SJSA1 (cell line): ENCODE results near the gene ARSG. TPM values are rescaled to one million over a fixed set of nuclear protein-coding genes. Genes with fewer than 3 reads are reported as not detected.

Source experiments
- DNase-seq, 2 experiments: peaks; one replicate each; pipeline ENCODE4 v3.0.0-alpha.2; 2015 to 2020; ENCODE audit warnings: low spot score in 2 of 2, low read depth in 1 of 2
- H3K27ac ChIP-seq: fragments of 250-450 bp; sonication (Bioruptor Pico); 2 replicates; pipeline ENCODE4 v1.5.1; 2020; ENCODE audit warnings: mild to moderate bottlenecking, moderate library complexity
- H3K27me3 ChIP-seq: fragments of 250-450 bp; sonication (Bioruptor Pico); replicated peaks from 2 replicates; pipeline ENCODE4 v1.5.1; 2020; ENCODE audit warnings: mild to moderate bottlenecking, moderate library complexity
- H3K36me3 ChIP-seq: fragments of 250-450 bp; sonication (Bioruptor Pico); 2 replicates; pipeline ENCODE4 v1.5.1; 2020; ENCODE audit warnings: mild to moderate bottlenecking
- H3K4me1 ChIP-seq: fragments of 250-450 bp; sonication (Bioruptor Pico); replicated peaks from 2 replicates; pipeline ENCODE4 v1.6.1; 2021; ENCODE audit warnings: mild to moderate bottlenecking
- H3K4me3 ChIP-seq: fragments of 250-450 bp; sonication (Bioruptor Pico); 2 replicates; pipeline ENCODE4 v1.5.1; 2020; ENCODE audit warnings: mild to moderate bottlenecking
- H3K9me3 ChIP-seq: fragments of 250-450 bp; sonication (Bioruptor Pico); replicated peaks from 2 replicates; pipeline ENCODE4 v1.5.1; 2020; ENCODE audit warnings: mild to moderate bottlenecking
- total RNA-seq: library from RNA; depleted of rRNA; stranded (reverse); fragments of >200 nt; shearing (Covaris generic); gene quantifications from 2 replicates; pipeline ENCODE4 v1.2.3, GENCODE V29; 2014

ARSG gene
- total RNA-seq, 1 experiment from 2014 or later = not detected

- Histone ChIP-seq H3K27ac (no peak overlapping the region), H3K9me3 (no peaks in the 10 kb centered on the region), H3K4me1 (no peaks in the 10 kb centered on the region), H3K27me3 (no peaks in the 10 kb centered on the region), H3K36me3 (peaks cover 28% of the 10 kb centered on the region), H3K4me3 (no peak overlapping the region)
- DNase-seq = no peak
These were observed 132.9 kb downstream of the ARSG start for GRCh38 chr17:68424203-68424602.

GRCh38 chr17:68424861-68425260 is 133.6 kb downstream of the ARSG start:
- H3K4me1 ChIP-seq = no peaks in the 10 kb centered on the region
- H3K36me3 ChIP-seq = peaks cover 34% of the 10 kb centered on the region
- no peaks in the 10 kb centered on the region for H3K9me3 ChIP-seq
- H3K27me3 ChIP-seq = no peaks in the 10 kb centered on the region
- H3K4me3 ChIP-seq = no peak overlapping the region
- no peak overlapping the region for H3K27ac ChIP-seq
- DNase-seq = no peak

GRCh38 chr17:68425979-68426378 is 134.7 kb downstream of the ARSG start:
- H3K4me3 ChIP-seq = no peak overlapping the region
- no peaks in the 10 kb centered on the region for H3K27me3 ChIP-seq
- no peaks in the 10 kb centered on the region for H3K4me1 ChIP-seq
- H3K27ac ChIP-seq = no peak overlapping the region
- no peak for DNase-seq
- H3K36me3 ChIP-seq = peaks cover 45% of the 10 kb centered on the region
- no peaks in the 10 kb centered on the region for H3K9me3 ChIP-seq

DNA sequence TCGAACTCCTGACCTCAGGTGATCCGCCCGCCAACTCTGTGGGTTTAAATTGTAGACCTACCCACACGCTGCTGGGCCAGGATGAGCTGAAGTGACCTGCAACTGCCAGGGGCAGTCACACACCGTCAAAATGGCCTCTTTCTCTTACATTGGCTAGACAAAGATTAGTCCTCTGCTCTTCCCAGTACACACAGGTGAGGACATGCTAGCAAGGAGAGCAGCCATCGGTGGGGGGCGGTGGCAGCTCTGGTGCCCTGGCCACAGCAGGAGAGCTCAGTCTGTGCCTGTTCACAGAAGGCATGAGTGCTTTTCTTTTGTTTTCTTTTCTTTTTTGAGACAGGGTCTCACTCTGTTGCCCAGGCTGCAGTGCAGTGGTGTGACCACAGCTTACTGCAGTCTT is 136.3 kb downstream of the ARSG start:
- no peak overlapping the region for H3K27ac ChIP-seq
- H3K27me3 ChIP-seq = no peaks in the 10 kb centered on the region
- H3K4me3 ChIP-seq = no peak overlapping the region
- peaks cover 59% of the 10 kb centered on the region for H3K36me3 ChIP-seq
- H3K4me1 ChIP-seq = no peaks in the 10 kb centered on the region
- DNase-seq = peak in 1 of 2 experiments; percentile 38
- H3K9me3 ChIP-seq = no peaks in the 10 kb centered on the region

DNA sequence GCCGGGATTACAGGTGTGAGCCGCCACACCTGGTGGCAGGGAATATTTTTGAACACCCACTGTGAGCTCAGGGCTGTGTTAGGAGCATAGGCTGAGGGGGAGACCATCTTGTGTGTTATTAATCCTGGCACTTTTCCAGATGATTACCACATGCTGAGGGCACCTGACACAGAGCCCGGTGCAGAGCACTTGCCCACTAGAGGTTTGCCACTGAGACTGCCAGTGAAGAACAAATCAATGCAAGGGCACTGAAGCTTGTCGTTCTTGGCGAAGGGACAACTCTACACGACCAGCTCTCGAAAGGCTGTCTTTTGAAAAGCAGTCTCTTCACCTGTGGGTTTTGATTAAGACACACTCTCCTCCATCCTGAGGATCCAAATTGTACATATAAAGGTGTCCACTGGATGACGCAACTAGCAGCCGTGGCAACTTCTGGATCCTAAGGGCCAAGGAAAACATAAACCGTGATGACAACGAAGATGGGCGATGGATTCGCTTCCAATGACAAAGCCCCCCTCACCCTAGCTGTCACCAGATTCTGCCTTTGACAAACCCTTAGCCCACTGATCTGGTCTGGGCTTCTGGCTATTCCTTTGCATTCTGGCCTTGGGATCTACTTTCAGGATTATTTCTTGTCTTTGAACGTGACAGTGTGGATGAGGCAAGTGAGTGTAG is 137.3 kb downstream of the ARSG start:
- no peak overlapping the region for H3K4me3 ChIP-seq
- H3K4me1 ChIP-seq = no peaks in the 10 kb centered on the region
- DNase-seq = peak in 1 of 2 experiments; percentile 27
- H3K27me3 ChIP-seq = no peaks in the 10 kb centered on the region
- no peaks in the 10 kb centered on the region for H3K9me3 ChIP-seq
- no peak overlapping the region for H3K27ac ChIP-seq
- H3K36me3 ChIP-seq = peaks cover 68% of the 10 kb centered on the region

GRCh38 chr17:68429881-68430280 is 138.6 kb downstream of the ARSG start:
- Histone ChIP-seq H3K4me1 (no peaks in the 10 kb centered on the region), H3K4me3 (no peak overlapping the region), H3K9me3 (no peaks in the 10 kb centered on the region), H3K27me3 (no peaks in the 10 kb centered on the region), H3K27ac (no peak overlapping the region), H3K36me3 (peaks cover 77% of the 10 kb centered on the region)
- no peak for DNase-seq

GRCh38 chr17:68431045-68431608 is 139.8 kb downstream of the ARSG start:
- Histone ChIP-seq H3K36me3 (peaks cover 81% of the 10 kb centered on the region), H3K27me3 (no peaks in the 10 kb centered on the region), H3K4me3 (no peak overlapping the region), H3K9me3 (no peaks in the 10 kb centered on the region), H3K4me1 (peaks cover 2% of the 10 kb centered on the region), H3K27ac (no peak overlapping the region)
- no peak for DNase-seq

GRCh38 chr17:68431661-68432071 is 140.4 kb downstream of the ARSG start:
- DNase-seq = peak in 1 of 2 experiments; percentile 44
- Histone ChIP-seq H3K36me3 (peaks cover 82% of the 10 kb centered on the region), H3K27ac (no peak overlapping the region), H3K4me1 (peaks cover 4% of the 10 kb centered on the region), H3K27me3 (no peaks in the 10 kb centered on the region), H3K9me3 (no peaks in the 10 kb centered on the region), H3K4me3 (no peak overlapping the region)

- no peak for DNase-seq
- Histone ChIP-seq H3K4me3 (no peak overlapping the region), H3K36me3 (peaks cover 80% of the 10 kb centered on the region), H3K27ac (no peak overlapping the region), H3K9me3 (no peaks in the 10 kb centered on the region), H3K27me3 (no peaks in the 10 kb centered on the region), H3K4me1 (peaks cover 4% of the 10 kb centered on the region)
These were observed 141.0 kb downstream of the ARSG start for GRCh38 chr17:68432086-68432864.

DNA sequence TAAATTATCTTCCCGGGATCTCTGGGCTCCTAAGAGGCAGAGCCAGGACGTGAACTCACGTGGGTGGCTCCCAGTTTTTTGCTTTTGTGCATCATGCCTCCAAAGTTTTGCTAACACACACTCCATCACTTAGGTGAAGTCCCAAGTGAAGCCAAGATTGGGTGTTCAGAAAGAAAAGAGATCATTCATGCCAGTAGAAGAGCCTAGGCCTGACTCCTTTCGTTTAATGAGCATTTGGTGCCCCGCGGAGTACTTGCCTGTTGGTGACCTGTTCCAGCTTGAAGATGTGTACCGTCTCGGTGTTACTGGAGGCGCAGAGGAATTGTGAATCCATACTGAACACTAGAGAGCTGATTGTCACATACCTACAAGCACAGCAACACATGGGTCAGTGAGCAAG is 141.9 kb downstream of the ARSG start:
- no peak for DNase-seq
- Histone ChIP-seq H3K27ac (no peak overlapping the region), H3K4me3 (no peak overlapping the region), H3K36me3 (peaks cover 76% of the 10 kb centered on the region), H3K9me3 (no peaks in the 10 kb centered on the region), H3K4me1 (peaks cover 7% of the 10 kb centered on the region), H3K27me3 (no peaks in the 10 kb centered on the region)

GRCh38 chr17:68433911-68434508 is 142.7 kb downstream of the ARSG start:
- Histone ChIP-seq H3K36me3 (peaks cover 68% of the 10 kb centered on the region), H3K4me3 (no peak overlapping the region), H3K4me1 (peaks cover 7% of the 10 kb centered on the region), H3K9me3 (no peaks in the 10 kb centered on the region), H3K27ac (no peak overlapping the region), H3K27me3 (no peaks in the 10 kb centered on the region)
- DNase-seq = no peak

DNA sequence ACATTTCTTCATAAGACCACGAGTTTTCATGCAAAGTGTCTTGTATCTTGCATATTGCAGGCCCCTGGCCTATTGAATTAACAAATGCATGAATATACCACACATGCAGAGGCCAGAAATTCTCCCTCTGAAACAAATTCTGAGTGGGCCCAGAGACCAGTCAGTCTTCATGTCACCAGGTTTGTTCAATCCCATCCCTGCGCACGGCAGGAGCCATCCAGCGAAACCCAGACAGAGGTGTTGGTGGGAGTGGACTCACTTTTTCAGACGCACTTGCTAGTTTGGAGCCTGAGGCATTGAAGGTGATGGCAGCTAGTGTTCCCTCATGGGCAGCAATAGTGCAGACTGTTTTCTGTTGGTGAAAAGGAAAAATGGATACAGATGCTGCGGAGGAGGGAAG is 144.1 kb downstream of the ARSG start:
- H3K27me3 ChIP-seq = no peaks in the 10 kb centered on the region
- peaks cover 7% of the 10 kb centered on the region for H3K4me1 ChIP-seq
- DNase-seq = no peak
- H3K9me3 ChIP-seq = no peaks in the 10 kb centered on the region
- H3K36me3 ChIP-seq = peaks cover 57% of the 10 kb centered on the region
- no peak overlapping the region for H3K27ac ChIP-seq
- no peak overlapping the region for H3K4me3 ChIP-seq

DNA sequence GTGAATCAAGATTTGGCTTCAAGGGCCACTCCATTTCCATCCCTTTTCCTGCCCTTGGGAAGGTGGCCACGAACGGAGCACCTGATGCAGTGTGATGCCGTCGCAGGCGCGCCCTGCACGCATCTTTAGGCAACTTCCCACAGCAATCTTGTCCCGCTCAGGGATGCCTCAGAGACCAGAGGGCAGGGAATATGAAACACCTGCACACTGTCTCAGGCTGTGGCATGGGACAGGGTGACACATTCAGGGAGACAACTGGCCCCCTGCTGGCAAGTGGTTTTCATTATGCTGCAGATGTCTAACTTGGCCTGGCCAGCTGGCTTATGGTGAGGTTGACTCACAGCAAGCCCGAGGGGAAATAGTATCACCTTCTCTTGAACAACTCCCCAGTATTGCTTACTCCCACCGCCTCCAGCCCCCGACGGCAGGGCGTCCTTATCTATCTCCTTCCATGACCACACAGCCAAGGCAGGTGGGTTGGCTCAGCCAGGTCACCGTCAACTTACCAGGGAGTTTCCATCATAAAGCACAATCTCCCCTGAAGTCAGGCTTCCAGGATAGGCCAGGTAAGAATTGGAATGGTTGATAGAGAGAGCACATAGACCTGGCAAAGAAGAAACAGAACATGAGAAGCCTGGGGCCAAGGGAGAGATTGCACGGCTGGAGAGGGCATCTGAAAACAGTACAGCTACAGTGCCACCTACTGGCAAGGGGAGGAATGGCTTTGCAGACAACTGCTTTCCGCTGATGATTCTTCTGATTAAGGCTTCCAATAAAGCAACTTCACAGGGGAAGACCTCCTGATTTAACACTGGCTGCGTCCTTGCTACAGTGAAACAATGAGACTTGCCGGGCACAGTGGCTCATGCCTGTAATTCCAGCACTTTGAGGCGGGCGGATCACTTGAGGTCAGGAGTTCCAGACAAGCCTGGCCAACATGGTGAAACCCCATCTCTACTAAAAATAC is 144.9 kb downstream of the ARSG start:
- peaks cover 7% of the 10 kb centered on the region for H3K4me1 ChIP-seq
- peaks cover 49% of the 10 kb centered on the region for H3K36me3 ChIP-seq
- no peak overlapping the region for H3K4me3 ChIP-seq
- peak; percentile 76 to 81 for DNase-seq
- H3K27me3 ChIP-seq = no peaks in the 10 kb centered on the region
- no peaks in the 10 kb centered on the region for H3K9me3 ChIP-seq
- no peak overlapping the region for H3K27ac ChIP-seq
